ENCODE results near the gene HPX.

HPX gene

DNA sequence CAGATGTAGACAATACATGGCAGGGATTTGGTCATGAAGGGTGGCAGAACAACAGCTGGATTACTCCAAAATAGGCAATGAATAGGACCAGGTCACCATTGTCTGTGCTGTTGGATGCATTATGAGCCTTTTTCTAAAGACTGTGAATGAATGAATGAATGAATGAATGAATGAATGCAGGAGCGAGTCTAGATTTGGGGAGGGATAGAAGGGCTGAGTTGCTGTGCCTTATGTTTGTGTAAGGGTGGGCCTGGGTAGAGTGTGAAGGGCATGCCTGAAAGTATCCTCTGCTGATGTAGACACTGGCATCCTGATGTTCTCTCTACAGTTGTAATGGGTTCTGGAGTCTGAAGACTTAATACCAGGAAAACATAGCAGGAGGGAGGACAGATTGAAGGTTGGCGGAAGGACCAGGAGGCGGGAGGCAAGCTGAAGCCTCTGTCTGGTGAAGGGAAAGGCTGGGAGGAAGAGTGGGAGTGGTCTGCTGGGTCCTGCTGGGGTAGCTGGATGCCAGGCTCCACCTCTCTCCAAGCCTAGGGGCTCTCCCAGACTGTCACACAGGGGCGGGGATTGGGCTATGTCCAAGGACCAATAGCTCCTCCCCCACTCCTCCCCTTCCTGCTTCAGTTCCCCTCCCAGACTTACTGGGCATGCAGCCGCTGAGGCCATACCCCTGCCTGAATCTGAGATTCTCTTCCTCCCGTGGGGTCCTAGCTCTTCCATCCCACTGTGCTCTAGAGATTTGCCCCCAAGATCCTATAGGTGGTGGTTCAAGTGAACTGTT is 28.1 kb upstream of the HPX start:
- DNase-seq (ENCODE audit: low read depth in 2 of 2) = no peak

DNA sequence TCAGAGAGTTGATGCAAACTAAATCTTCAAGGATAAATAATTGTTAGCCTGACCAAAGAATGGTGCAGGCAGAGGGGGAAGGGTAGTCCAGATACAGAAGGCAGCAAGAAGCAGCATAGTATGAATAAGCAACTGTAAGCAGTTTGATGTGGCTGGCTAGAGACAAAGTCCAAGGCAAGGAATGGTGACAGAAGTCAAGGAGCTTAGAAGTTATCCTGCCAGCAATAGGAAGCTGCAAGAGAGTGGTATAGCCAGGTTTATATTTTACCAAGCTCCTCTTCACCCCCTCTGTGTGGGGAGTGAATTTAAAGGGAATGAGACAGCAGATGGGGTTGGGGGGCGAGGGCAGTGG is 18.3 kb upstream of the HPX start:
- DNase-seq (ENCODE audit: low read depth in 2 of 2) = no peak

GRCh38 chr11:6458352-6459098 is 17.7 kb upstream of the HPX start:
- no peak for DNase-seq (ENCODE audit: low read depth in 2 of 2)

- no peak for DNase-seq (ENCODE audit: low read depth in 2 of 2)
Measured at GRCh38 chr11:6457581-6458320, 17.0 kb upstream of the HPX start.

- no peak for DNase-seq (ENCODE audit: low read depth in 2 of 2)
Measured at GRCh38 chr11:6456361-6457073, 15.7 kb upstream of the HPX start.

GRCh38 chr11:6455070-6455469 is 14.3 kb upstream of the HPX start:
- no peak for DNase-seq (ENCODE audit: low read depth in 2 of 2)

- no peak for DNase-seq (ENCODE audit: low read depth in 2 of 2)
Measured at GRCh38 chr11:6453152-6453551, 12.4 kb upstream of the HPX start.

DNA sequence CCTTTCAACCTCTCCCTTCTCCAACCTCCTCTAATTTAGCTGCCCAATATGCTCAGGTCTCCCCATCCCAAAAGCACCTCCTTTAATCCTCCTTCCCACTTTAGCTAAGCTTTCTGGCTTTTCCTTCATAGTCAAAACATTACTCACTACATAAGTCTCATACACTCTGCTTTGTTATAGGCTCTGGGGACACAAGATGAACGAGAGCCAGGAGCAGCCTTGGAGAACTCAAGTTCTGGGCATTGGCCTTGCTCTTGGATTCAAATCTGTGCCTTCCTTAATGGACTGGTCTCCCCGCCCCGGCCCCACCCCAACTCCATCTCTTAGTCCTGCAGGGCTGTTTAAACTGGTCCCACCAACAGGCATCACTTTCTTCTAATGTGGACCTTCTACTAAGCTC is 11.4 kb upstream of the HPX start:
- DNase-seq (ENCODE audit: low read depth in 2 of 2) = no peak

DNA sequence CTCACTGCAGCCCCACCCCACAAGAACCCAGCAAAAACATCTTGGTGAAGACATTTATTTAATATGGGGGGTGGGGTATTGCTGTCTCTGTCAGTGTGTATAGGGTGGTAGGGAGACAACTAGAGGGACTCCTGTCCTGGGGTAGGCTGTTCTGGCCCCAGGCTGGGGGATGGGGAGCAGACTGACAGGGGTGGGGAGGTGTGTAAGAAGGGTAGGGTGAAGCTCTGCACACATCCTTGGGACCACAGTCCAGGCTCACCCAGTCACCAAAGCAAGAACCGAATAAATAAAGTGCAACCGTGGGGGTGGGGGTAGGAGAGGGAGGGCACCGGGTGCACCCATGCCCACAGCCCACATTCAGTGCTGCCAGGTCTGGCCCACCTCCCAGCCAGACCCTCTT is 7.8 kb upstream of the HPX start:
- no peak for DNase-seq (ENCODE audit: low read depth in 2 of 2)

DNA sequence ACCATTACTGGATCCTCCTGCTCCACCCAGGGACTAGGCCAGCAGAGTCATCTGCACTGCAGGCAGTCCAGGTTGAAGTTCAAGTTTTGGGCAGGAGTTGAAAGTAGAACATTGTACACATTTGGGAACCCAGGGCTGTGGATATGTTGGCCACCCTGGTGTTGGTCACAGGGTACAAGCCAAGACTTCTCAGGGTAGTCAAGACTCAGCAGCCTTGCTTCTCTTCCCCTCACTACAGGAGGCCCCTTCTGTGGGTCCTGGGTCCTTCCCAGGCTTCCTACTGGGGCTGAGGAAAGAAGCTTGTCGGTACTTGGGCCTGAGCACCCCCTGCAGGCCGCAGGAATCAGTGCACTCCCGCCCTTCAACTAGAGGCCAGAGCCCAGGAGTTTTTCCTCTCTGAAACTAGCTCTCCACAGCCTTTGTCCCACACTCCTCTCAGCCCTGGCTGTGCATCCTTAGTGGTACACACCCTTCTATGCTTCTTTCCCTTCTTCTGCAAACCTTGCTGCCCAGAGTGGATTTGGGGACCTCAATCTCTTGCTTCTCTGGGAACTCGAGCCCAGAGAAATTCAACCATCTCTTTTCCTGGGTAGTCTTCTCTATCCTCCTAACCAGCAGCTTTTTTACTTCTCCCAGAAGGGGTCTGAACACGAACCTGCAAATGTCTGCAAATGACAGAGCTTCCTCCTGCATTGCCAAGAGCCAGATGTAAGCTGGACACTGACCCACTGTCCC is 2.6 kb upstream of the HPX start:
- DNase-seq (ENCODE audit: low read depth in 2 of 2) = peak; percentile 35 to 37

GRCh38 chr11:6442441-6442840 is 1.7 kb upstream of the HPX start:
- no peak for DNase-seq (ENCODE audit: low read depth in 2 of 2)

DNA sequence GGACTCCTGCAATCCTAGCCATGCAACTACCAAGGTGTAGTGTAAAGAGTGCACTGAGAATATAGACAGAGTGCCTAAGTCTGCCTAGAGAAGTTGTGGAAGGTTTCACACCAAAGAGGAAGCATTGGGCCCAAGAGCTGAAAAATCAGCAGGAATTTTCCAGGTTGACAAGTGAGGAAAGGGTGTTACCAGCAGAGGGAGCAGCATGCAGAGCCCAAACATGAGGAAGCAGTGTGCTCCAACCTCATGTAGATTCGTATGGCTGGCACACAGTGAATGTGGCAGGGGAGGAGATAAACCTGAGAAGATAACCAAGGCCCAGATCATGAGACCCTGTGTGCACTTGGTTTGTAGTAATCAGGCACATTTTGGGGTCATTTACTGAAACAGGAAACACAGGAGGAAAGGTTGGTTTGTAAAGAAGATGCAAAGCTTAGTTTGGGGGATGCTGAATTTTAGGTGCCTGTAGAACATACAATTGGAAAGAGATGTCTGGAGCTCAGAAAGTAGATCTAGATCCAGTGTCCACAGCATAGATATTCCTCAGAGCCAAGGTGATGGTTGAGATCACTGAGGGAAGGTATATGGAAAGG is 1.7 kb downstream of the HPX start:
- peak in 1 of 2 donors; percentile 22 for DNase-seq (ENCODE audit: low read depth in 2 of 2)

DNA sequence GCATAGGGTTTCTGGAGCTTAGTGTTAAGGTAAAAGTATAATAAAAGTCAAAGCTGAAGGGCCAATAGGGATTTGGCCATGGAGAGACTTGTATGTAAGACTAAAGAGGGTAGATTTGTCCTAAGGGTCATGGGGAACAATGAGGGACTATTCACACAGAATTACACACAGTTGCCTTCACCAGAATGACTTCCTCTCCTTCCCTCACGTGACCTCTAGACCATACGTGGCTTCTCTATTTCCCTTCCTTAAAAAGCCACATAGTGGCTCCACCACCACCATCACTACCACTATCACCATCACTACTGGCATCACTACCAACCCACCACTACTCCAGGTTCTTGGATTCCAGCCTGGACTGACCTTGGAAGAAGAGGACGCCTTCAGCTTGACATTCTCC is 2.8 kb downstream of the HPX start:
- DNase-seq (ENCODE audit: low read depth in 2 of 2) = no peak

GRCh38 chr11:6437423-6437822 is 3.4 kb downstream of the HPX start:
- DNase-seq (ENCODE audit: low read depth in 2 of 2) = no peak

- no peak for DNase-seq (ENCODE audit: low read depth in 2 of 2)
Measured at GRCh38 chr11:6433998-6434660, 6.7 kb downstream of the HPX start.

GRCh38 chr11:6431861-6432260 is 8.9 kb downstream of the HPX start:
- DNase-seq (ENCODE audit: low read depth in 2 of 2) = no peak

DNA sequence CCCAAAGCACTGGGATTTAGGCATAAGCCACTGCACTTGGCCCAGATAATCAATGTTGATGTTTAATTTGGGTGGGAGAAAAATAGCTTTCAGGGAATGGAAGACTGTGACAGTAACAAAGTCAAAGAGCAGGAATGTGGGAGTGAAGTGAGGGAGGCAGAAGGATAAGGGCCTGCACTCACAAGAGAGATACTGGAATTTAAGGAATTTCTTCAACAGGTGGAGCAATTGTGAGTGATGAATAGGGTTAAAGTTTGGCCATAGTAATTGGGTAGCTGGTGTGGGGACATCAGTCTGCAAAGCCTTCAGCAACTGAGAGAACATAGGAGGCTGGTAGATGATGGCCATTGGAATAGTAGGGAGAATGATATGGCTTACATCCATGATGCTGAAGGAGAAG is 13.3 kb downstream of the HPX start:
- no peak for DNase-seq (ENCODE audit: low read depth in 2 of 2)

DNA sequence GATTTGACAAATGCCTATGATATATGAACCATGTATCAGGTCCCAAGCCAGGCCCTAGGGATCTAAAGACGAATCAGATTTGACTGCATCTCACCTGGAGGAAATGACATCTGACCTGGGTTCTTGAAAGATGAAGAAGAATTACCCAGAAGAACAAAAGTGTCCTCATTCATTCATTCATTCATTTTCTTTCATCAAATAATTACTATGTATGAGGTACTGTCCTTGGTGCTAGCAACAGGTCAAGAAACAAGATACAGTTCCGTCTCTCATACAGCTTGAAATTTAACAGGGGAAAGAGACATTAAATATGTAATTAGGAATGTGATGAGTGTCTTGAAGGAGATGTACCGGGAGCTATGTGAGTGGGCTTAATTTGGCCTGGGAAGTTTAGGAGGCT is 20.1 kb downstream of the HPX start:
- no peak for DNase-seq (ENCODE audit: low read depth in 2 of 2)

- peak; percentile 66 to 67 for DNase-seq (ENCODE audit: low read depth in 2 of 2)
Measured at GRCh38 chr11:6419009-6419631, 21.7 kb downstream of the HPX start, which contains the start of gene APBB1. Gene APBB1, minus strand, starts transcription at chr11:6419094. Its CDS starts 7,747 bp downstream, at chr11:6411347.

DNA sequence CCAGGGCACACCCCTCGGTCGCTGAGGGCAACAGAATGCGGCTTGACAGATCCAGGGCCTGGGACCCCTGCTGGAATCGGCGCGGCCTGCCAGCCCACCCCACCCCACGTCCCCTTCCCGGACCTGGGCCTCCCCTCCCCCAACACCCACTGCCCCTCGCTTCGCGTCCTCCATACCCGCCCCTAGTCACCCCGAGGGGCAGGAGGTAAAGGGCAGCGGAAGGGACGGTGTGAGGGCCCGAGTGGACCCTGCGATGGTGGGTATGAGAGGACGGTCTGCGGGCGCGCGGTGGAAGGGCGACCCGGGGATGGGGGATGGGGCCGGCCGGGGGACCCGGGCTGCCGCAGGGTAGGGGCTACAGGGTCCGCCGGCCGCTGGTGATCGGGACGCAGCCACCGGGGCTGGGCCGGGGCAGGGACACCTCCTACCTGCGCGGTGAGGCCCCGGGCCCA is 22.2 kb downstream of the HPX start:
- no peak for DNase-seq (ENCODE audit: low read depth in 2 of 2)

Measured in activated CD4-positive, alpha-beta T cell treated with anti-CD3 and anti-CD28 coated beads for 24 hours (primary cell).